Measurements from ENCODE around the gene SEC14L1.
A peak's percentile ranks its signal among the peaks of the same experiment; 100 is the strongest.

Gene SEC14L1

GRCh38 chr17:77163001-77163400, 22.2 kb downstream of the SEC14L1 start:
- DNase-seq (ENCODE audit: low read depth): no peak

- DNase-seq (ENCODE audit: low read depth): no peak
Observed at GRCh38 chr17:77163511-77164280, 22.9 kb downstream of the SEC14L1 start.

DNA sequence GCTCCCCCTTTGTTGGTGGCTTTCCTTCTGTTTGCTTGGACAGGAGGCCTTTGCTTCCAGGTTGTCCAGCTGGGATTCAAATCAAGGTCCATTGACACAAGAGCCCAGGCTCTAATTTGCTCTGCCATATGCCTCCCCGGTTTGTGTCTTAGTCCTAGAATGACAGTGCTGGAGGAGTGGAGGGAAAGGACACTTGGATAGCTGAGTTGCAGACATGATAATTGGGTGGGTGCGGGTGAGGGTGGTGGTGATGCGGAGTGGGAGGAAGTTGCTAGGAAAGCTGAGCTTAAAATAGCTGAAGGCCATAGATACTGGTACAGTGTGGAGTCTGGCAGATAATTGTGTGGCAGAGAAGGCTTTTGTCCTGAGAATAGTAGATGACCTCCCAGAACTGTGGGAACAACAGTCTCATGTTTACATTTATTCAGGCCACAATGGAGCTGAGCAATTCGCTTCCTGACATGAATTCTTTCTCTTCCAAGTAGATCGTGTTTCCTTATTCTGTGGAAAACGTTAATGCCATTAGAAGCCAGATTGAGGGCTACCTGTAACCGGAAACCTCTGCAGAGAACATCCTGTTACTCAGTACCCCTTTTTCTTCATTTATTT, 23.8 kb downstream of the SEC14L1 start:
- DNase-seq (ENCODE audit: low read depth): no peak

DNA sequence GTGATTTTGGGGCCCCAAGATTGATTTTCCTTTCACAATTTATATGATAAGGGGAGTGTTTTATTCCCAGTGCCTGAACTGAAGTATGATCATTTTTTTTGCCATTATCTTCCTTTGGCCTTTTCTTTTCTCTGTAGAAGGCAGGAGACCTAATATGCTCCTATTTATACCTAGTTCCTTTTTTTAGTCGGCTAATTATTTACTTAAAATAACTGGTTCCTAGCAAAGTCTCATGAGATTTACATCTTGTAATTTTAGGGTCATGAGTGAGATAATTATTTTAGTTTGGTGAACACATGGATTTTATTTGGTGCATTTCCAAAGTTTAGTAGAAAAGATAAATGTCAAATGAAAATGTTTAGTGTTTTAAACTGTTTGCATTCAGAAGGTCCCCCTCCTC, 24.8 kb downstream of the SEC14L1 start:
- no peak for DNase-seq (ENCODE audit: low read depth)

GRCh38 chr17:77167472-77168306, 26.9 kb downstream of the SEC14L1 start:
- DNase-seq (ENCODE audit: low read depth): no peak

DNA sequence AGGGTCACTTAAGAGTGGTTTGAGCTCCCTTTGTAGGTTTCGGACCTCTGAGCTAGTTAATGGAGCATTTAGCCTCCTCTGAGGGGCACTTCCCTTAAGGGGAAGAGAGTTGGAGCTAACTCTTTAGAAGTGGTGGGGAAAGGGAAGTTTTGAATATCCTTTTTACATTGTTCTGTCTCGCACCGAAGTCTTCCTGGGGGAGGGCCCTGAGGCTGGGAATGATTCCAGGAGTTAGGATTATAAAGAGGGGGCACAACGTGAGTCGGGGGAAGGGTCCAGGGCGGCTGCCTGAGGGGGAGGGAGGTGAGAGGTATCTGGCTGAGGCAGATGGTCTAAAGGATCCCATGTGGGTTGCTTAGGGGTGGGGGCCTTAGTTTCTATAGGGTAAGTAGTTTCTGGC, 32.3 kb downstream of the SEC14L1 start:
- DNase-seq (ENCODE audit: low read depth): no peak

DNA sequence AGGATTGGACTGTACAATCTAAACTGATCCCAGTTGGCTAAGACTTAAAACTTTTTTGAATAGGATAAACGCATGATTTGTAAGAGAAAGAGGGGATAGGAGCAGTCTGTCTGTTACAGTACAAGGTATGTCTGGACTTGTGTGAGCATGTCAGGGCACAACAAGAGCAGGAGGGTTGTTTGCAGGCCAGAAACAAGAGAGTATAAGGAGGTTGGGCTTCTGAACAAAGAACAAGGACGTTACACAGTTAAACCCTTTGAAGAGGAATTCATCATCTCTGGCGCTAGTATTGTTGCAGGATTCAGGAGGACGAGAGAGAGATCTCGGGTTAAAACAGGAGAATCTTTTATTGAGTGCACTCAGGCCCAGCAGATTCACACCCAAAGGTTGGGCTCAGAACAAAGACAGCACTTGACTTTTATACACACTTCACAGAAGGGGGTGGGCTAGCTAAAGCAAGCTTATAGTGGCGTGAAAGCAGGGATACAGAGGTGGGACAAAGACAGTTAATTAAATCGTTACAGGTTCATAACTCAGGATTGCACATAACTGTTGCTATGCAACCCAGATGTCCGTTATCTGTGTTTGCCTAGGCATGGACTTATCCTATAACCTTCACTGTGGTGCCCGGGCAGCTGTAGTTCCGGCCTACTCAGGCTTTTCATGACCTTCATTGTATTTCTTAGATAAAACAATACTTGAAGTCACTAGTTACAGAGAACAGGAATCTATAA, 34.3 kb downstream of the SEC14L1 start:
- DNase-seq (ENCODE audit: low read depth): no peak

GRCh38 chr17:77177002-77177741, 36.4 kb downstream of the SEC14L1 start:
- DNase-seq (ENCODE audit: low read depth): no peak

GRCh38 chr17:77178050-77178449, 37.3 kb downstream of the SEC14L1 start:
- no peak for DNase-seq (ENCODE audit: low read depth)

- DNase-seq (ENCODE audit: low read depth): no peak
Observed at GRCh38 chr17:77178563-77178962, 37.8 kb downstream of the SEC14L1 start.

- DNase-seq (ENCODE audit: low read depth): no peak
Observed at GRCh38 chr17:77180503-77181357, 40.0 kb downstream of the SEC14L1 start.

DNA sequence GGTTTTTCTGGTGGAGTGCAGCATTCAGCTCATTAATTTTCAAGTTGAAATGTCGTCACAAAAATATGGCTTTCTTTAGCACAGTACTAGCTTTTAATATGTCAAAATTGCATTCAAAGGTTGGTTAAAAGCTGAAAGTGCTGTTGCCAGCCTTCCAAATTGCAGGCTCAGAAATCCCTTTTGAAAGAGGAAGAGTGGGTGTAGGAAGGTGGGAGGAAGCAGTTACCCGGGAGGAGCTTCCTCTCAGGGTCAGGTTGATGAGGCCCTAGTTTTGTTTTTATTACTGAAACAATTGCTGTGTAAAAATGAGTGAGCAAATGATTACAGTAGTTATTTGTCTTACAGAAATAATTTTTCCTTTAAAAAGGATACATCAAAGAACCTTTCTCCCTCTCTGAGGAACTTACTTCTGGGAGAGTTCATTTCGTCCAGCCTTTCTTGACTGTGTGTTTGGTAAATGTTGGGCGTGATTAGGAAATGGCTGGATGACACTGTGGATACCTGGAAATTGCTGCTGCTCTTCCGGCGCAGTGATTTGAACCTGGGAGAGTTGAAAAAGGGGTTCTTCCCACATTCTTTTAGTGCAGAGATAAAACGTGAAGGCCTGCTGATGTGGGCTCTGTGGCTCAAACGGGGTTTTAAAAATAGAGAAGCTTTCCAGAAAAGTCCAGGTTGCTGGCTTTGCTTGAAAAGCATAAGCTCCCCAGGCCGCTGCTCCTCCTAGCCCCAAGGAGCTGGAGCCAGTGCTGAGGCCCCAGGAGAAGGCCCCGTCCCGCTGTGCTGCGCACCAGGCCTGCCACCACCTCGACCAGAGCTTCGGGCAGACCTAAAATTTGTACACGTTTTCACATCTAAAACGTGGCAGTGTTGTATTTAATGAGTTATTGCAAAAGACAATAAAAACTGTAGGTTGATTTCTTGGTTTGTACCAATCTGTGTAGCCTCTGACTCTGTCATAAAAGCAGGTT, 41.7 kb downstream of the SEC14L1 start:
- DNase-seq (ENCODE audit: low read depth): no peak

DNA sequence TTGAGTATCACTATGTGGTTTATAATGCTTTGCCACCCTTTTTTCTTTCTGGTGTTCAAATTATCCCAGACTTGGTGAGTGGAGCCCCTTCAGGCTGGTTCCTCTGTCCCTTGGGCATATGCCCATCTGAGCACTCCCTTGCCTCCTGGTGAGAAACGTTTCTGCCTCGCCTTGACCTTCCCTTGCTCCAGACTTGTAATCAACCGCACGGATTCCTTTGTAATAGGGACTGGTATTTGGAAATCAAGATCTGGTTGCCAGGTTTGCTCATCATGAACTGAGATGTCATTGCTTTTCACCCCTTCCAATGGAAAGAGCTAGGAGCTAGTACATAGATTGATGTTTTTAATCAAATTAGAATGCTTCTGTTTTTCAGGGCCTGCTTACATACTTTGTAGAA, 43.7 kb downstream of the SEC14L1 start:
- DNase-seq (ENCODE audit: low read depth): no peak

- no peak for DNase-seq (ENCODE audit: low read depth)
Observed at GRCh38 chr17:77185137-77185536, 44.4 kb downstream of the SEC14L1 start.

DNA sequence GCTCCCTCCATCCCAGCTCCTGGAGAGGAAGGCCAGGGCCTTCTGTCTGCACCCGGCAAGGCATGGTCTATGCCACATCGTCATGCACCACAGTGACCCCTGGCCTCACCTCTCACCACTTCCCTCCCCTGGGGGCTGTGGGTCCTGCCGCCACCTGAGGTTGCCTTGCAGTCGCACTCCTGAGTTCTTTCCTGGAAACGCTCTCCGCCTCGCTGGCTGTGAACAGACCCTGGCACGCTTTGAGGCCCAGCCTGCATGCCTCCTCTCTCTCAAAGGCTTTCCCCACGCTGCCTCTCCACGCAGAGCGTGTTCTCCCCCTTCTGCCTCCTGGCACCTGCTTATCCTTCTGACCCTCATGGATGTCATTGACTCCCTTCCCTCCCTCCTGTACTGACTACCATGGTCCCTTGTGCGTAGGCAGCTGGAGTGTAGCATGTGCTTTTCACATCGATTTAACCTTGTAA, 45.4 kb downstream of the SEC14L1 start:
- peak; percentile 15 for DNase-seq (ENCODE audit: low read depth)

- DNase-seq (ENCODE audit: low read depth): no peak
Observed at GRCh38 chr17:77188084-77189066, 47.6 kb downstream of the SEC14L1 start.

- DNase-seq (ENCODE audit: low read depth): no peak
Observed at GRCh38 chr17:77189148-77189547, 48.4 kb downstream of the SEC14L1 start.

- DNase-seq (ENCODE audit: low read depth): no peak
Observed at GRCh38 chr17:77190576-77190975, 49.8 kb downstream of the SEC14L1 start.

Data from activated T-cell treated with anti-CD3 and anti-CD28 coated beads for 48 hours (primary cell).